Measurements from ENCODE around the gene MRGPRD. TPM values are rescaled to one million over a fixed set of nuclear protein-coding genes. Genes with fewer than 3 reads are reported as not detected.

MRGPRD gene
- total RNA-seq, 1 donor from 2014 or later: not detected

DNA sequence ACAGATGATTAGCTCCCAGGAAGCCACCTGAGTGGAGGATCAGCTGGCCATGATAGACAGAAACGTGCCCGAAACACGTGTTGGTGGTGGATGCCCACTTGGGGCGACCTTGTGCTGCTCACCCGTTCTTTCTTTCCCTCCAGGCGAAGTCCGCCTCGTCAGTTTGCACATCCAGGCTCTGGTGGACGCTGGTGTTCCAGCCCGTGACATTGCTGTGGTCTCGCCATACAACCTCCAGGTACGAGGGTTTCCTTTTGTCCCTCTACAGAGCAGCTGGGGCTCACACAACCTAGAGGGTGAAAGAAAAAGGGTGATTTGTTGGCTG is 46.5 kb downstream of the MRGPRD start:
- DNase-seq (ENCODE audit: low read depth) (no peak), FAIRE-seq (no peak)
- no peak for TF ChIP-seq EZH2 (IDR thresholded peaks at IDR 0.05; ENCODE audit: insufficient read depth, low read length)
- TF ChIP-seq, protein P1, sequence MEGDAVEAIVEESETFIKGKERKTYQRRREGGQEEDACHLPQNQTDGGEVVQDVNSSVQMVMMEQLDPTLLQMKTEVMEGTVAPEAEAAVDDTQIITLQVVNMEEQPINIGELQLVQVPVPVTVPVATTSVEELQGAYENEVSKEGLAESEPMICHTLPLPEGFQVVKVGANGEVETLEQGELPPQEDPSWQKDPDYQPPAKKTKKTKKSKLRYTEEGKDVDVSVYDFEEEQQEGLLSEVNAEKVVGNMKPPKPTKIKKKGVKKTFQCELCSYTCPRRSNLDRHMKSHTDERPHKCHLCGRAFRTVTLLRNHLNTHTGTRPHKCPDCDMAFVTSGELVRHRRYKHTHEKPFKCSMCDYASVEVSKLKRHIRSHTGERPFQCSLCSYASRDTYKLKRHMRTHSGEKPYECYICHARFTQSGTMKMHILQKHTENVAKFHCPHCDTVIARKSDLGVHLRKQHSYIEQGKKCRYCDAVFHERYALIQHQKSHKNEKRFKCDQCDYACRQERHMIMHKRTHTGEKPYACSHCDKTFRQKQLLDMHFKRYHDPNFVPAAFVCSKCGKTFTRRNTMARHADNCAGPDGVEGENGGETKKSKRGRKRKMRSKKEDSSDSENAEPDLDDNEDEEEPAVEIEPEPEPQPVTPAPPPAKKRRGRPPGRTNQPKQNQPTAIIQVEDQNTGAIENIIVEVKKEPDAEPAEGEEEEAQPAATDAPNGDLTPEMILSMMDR (IDR thresholded peaks at IDR 0.05; ENCODE audit: insufficient read depth, low read depth, low read length): no peak
- no peaks in the 10 kb centered on the region for H3K4me1 ChIP-seq (ENCODE audit: insufficient read depth, low read length)
- H3K4me3 ChIP-seq (ENCODE audit: insufficient read depth, low read depth, low read length): no peak overlapping the region
- H3K79me2 ChIP-seq (ENCODE audit: insufficient read depth, low read length): no peaks in the 10 kb centered on the region
- H3K9ac ChIP-seq (ENCODE audit: low read length): no peak overlapping the region
- H3K9me3 ChIP-seq (ENCODE audit: insufficient read depth, low read depth, low read length): no peaks in the 10 kb centered on the region
- Mint-ChIP-seq H3K4me3 (ENCODE audit: unreplicated experiment) (no peak overlapping the region), H3K27me3 (ENCODE audit: low read depth, unreplicated experiment) (no peaks in the 10 kb centered on the region), H3K27ac (ENCODE audit: unreplicated experiment) (no peak overlapping the region), H3K4me1 (ENCODE audit: low read depth, unreplicated experiment) (no peaks in the 10 kb centered on the region), H3K9me3 (ENCODE audit: unreplicated experiment) (no peaks in the 10 kb centered on the region), H3K36me3 (ENCODE audit: low read depth, unreplicated experiment) (peaks cover 16% of the 10 kb centered on the region)
- peaks cover 5% of the 10 kb centered on the region for H3K36me3 ChIP-seq (ENCODE audit: insufficient read depth, low read length)
- no peak overlapping the region for H3K4me2 ChIP-seq (ENCODE audit: low read length)
- no peak overlapping the region for H2AFZ ChIP-seq (ENCODE audit: low read depth, low read length)
- H3K27me3 ChIP-seq (ENCODE audit: insufficient read depth, low read length): no peaks in the 10 kb centered on the region
- no peak overlapping the region for H3K27ac ChIP-seq (ENCODE audit: low read depth, low read length)
- peaks cover 8% of the 10 kb centered on the region for H4K20me1 ChIP-seq (ENCODE audit: insufficient read depth, low read length)

DNA sequence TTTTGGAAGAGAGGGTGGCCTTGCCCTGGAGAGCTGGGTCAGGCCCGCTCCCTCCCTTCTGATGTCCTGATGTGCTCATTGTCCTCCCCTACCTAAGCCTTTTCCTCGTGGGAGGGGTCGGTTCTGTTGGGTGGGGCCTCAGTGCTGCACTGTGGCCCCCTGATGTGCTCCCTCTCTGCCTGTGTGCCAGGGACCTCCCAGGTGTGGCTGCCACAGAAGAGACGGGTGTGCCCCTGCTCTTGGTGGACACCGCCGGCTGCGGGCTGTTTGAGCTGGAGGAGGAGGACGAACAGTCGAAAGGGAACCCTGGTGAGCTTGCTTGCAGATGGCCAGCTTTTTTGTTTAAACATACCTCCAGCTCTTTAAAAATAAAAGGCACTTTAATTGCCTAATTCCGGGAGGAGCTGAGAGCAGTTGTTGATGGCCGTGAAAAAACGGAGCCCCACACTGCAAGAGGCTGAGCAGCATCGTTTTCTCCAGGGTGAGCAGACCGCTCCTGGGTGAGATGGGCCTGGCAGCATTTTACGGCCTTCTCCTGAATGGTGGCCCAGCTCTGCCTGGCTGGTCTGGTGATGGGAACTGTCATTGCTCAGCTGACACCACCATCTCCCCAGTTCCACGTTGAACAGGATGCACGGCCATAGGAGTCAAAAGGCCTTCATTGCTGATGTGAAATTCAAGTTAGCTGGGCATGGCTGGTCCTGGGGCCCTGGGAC is 47.0 kb downstream of the MRGPRD start:
- FAIRE-seq: no peak
- Mint-ChIP-seq H3K4me1 (ENCODE audit: low read depth, unreplicated experiment) (no peaks in the 10 kb centered on the region), H3K36me3 (ENCODE audit: low read depth, unreplicated experiment) (peaks cover 19% of the 10 kb centered on the region), H3K4me3 (ENCODE audit: unreplicated experiment) (no peak overlapping the region), H3K27ac (ENCODE audit: unreplicated experiment) (no peak overlapping the region), H3K9me3 (ENCODE audit: unreplicated experiment) (no peaks in the 10 kb centered on the region), H3K27me3 (ENCODE audit: low read depth, unreplicated experiment) (no peaks in the 10 kb centered on the region)
- H3K27ac ChIP-seq (ENCODE audit: low read depth, low read length): no peak overlapping the region
- H3K27me3 ChIP-seq (ENCODE audit: insufficient read depth, low read length): no peaks in the 10 kb centered on the region
- no peaks in the 10 kb centered on the region for H3K4me1 ChIP-seq (ENCODE audit: insufficient read depth, low read length)
- no peak for TF ChIP-seq EZH2 (IDR thresholded peaks at IDR 0.05; ENCODE audit: insufficient read depth, low read length)
- peaks cover 8% of the 10 kb centered on the region for H4K20me1 ChIP-seq (ENCODE audit: insufficient read depth, low read length)
- no peak for DNase-seq (ENCODE audit: low read depth)
- H3K4me2 ChIP-seq (ENCODE audit: low read length): no peak overlapping the region
- H3K4me3 ChIP-seq (ENCODE audit: insufficient read depth, low read depth, low read length): no peak overlapping the region
- no peak overlapping the region for H3K9ac ChIP-seq (ENCODE audit: low read length)
- H3K79me2 ChIP-seq (ENCODE audit: insufficient read depth, low read length): no peaks in the 10 kb centered on the region
- H2AFZ ChIP-seq (ENCODE audit: low read depth, low read length): no peak overlapping the region
- H3K9me3 ChIP-seq (ENCODE audit: insufficient read depth, low read depth, low read length): no peaks in the 10 kb centered on the region
- H3K36me3 ChIP-seq (ENCODE audit: insufficient read depth, low read length): peaks cover 8% of the 10 kb centered on the region

DNA sequence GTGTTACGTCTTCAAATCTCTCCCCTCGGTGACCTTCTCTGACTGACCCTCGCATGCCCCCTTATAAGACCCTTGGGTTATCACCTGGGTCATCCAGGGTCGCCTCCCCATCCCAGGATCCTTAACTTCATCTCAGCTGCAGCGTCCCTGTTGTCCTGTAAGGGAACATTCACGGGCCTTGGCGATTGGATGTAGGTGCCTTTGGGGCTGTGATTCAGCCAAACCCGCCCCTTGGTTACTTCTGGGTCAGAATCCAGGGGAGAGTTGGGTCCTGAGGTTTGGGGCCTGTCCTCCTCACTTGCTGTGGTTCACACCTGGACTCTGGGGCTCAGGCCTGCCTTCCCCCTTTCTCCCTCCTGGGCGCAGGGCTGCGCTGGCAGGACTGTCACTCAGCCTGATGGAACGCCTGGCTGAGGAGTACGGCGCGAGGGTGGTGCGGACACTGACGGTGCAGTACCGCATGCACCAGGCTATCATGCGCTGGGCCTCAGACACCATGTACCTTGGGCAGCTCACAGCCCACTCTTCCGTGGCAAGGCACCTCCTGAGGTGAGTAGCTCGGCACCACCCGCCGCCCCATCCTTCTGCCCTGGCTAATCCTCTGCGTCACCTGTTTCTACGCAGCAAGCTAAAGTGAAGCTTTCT is 47.7 kb downstream of the MRGPRD start:
- H3K4me3 Mint-ChIP-seq (ENCODE audit: unreplicated experiment): no peak overlapping the region
- no peak for TF ChIP-seq EZH2 (IDR thresholded peaks at IDR 0.05; ENCODE audit: insufficient read depth, low read length)
- TF ChIP-seq, protein P1 (IDR thresholded peaks at IDR 0.05; ENCODE audit: insufficient read depth, low read depth, low read length): no peak
- no peak overlapping the region for H3K27ac Mint-ChIP-seq (ENCODE audit: unreplicated experiment)
- H3K9me3 ChIP-seq (ENCODE audit: insufficient read depth, low read depth, low read length): no peaks in the 10 kb centered on the region
- H2AFZ ChIP-seq (ENCODE audit: low read depth, low read length): no peak overlapping the region
- no peak overlapping the region for H3K27ac ChIP-seq (ENCODE audit: low read depth, low read length)
- H3K27me3 Mint-ChIP-seq (ENCODE audit: low read depth, unreplicated experiment): no peaks in the 10 kb centered on the region
- H3K4me1 Mint-ChIP-seq (ENCODE audit: low read depth, unreplicated experiment): peaks cover 3% of the 10 kb centered on the region
- peaks cover 8% of the 10 kb centered on the region for H4K20me1 ChIP-seq (ENCODE audit: insufficient read depth, low read length)
- no peaks in the 10 kb centered on the region for H3K79me2 ChIP-seq (ENCODE audit: insufficient read depth, low read length)
- peaks cover 21% of the 10 kb centered on the region for H3K36me3 Mint-ChIP-seq (ENCODE audit: low read depth, unreplicated experiment)
- no peak overlapping the region for H3K4me2 ChIP-seq (ENCODE audit: low read length)
- no peak for FAIRE-seq
- H3K9me3 Mint-ChIP-seq (ENCODE audit: unreplicated experiment): no peaks in the 10 kb centered on the region
- no peak overlapping the region for H3K9ac ChIP-seq (ENCODE audit: low read length)
- H3K36me3 ChIP-seq (ENCODE audit: insufficient read depth, low read length): peaks cover 11% of the 10 kb centered on the region
- no peak for DNase-seq (ENCODE audit: low read depth)
- H3K27me3 ChIP-seq (ENCODE audit: insufficient read depth, low read length): no peaks in the 10 kb centered on the region
- H3K4me3 ChIP-seq (ENCODE audit: insufficient read depth, low read depth, low read length): no peak overlapping the region
- no peaks in the 10 kb centered on the region for H3K4me1 ChIP-seq (ENCODE audit: insufficient read depth, low read length)
